Measurements from ENCODE around the gene AP3M1.

Gene AP3M1

DNA sequence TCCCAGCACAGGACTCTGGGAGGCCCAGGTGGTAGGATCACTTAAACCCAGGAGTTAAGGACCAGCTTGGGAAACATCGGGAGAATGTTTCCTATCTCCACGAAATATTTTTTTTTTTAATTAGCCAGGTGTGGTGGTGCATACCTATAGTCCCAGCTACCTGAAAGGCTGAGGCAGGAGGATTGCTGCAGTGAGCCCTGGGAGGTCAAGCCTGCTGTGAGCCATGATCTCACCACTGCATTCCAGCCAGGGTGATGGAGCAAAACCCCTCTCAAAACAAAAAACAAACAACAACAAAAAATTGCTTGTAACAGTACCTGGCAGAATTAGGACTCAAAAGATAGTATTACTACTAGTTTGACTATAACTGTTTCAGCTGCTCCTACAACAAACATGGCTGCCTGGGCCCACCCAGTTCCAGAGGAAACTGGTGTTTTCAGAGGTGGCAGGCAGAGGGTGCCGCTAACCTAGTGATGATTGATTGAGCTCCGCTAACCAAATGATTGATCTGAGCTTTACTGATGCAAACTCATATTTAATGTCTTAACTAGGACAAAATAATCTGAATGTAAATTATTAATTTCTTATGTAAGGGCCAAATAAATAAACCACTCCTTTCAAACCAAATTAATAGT lies 57.0 kb downstream of the AP3M1 start:
- no peaks in the 10 kb centered on the region for H3K9me2 ChIP-seq (replicated peaks; ENCODE audit: control insufficient read depth, low read length)
- no peak for TF ChIP-seq EZH2phosphoT487 (IDR thresholded peaks at IDR 0.05; ENCODE audit: borderline replicate concordance, low read length)
- TF ChIP-seq, protein P1, sequence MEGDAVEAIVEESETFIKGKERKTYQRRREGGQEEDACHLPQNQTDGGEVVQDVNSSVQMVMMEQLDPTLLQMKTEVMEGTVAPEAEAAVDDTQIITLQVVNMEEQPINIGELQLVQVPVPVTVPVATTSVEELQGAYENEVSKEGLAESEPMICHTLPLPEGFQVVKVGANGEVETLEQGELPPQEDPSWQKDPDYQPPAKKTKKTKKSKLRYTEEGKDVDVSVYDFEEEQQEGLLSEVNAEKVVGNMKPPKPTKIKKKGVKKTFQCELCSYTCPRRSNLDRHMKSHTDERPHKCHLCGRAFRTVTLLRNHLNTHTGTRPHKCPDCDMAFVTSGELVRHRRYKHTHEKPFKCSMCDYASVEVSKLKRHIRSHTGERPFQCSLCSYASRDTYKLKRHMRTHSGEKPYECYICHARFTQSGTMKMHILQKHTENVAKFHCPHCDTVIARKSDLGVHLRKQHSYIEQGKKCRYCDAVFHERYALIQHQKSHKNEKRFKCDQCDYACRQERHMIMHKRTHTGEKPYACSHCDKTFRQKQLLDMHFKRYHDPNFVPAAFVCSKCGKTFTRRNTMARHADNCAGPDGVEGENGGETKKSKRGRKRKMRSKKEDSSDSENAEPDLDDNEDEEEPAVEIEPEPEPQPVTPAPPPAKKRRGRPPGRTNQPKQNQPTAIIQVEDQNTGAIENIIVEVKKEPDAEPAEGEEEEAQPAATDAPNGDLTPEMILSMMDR (IDR thresholded peaks at IDR 0.05; ENCODE audit: low read depth, low read length, poor library complexity, severe bottlenecking) = no peak
- no peaks in the 10 kb centered on the region for H3F3A ChIP-seq (ENCODE audit: control insufficient read depth, insufficient read depth)
- peaks cover 75% of the 10 kb centered on the region for H3K36me3 ChIP-seq (ENCODE audit: control insufficient read depth, low read length)
- H3K9me3 ChIP-seq (ENCODE audit: control insufficient read depth, insufficient read depth, low read length) = no peaks in the 10 kb centered on the region
- no peak overlapping the region for H3K4me2 ChIP-seq (ENCODE audit: low read length)
- peaks cover 13% of the 10 kb centered on the region for H3K4me1 ChIP-seq (ENCODE audit: control insufficient read depth, low read length)
- H3K27ac ChIP-seq (ENCODE audit: low read depth, low read length) = no peak overlapping the region
- no peaks in the 10 kb centered on the region for H4K20me1 ChIP-seq (ENCODE audit: control insufficient read depth, insufficient read depth, low read depth, low read length)
- no peaks in the 10 kb centered on the region for H3K79me2 ChIP-seq (ENCODE audit: control insufficient read depth, low read length)
- no peak overlapping the region for H3K4me3 ChIP-seq (ENCODE audit: low read length)
- no peaks in the 10 kb centered on the region for H3K27me3 ChIP-seq (ENCODE audit: control insufficient read depth, low read length)

DNA sequence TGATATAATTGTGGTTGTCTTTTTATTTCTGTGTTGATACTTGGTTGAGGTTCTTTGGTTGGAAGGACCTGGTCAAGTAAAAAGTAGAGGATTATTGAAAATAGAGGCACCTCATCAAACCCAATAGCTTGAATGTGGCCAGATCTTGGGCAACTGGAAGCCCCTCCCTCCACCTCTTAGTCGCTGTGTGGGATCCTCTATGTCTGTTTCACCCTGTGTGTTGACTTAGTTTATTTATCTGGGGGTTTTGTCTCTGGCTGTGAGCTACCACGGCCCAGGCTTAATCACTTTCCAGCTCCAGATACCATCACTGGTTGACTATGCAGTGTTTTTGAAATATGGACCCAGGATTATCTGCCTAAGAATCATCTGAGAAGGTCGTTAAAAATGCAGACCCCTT lies 58.3 kb downstream of the AP3M1 start:
- Histone ChIP-seq H3K4me2 (ENCODE audit: low read length) (no peak overlapping the region), H3K9me3 (ENCODE audit: control insufficient read depth, insufficient read depth, low read length) (no peaks in the 10 kb centered on the region), H3K36me3 (ENCODE audit: control insufficient read depth, low read length) (peaks cover 62% of the 10 kb centered on the region), H3K4me1 (ENCODE audit: control insufficient read depth, low read length) (peaks cover 11% of the 10 kb centered on the region), H3K27me3 (ENCODE audit: control insufficient read depth, low read length) (no peaks in the 10 kb centered on the region), H4K20me1 (ENCODE audit: control insufficient read depth, insufficient read depth, low read depth, low read length) (no peaks in the 10 kb centered on the region), H3K9me2 (replicated peaks; ENCODE audit: control insufficient read depth, low read length) (no peaks in the 10 kb centered on the region), H3K79me2 (ENCODE audit: control insufficient read depth, low read length) (no peaks in the 10 kb centered on the region), H3K4me3 (ENCODE audit: low read length) (no peak overlapping the region), H3F3A (ENCODE audit: control insufficient read depth, insufficient read depth) (no peaks in the 10 kb centered on the region), H3K27ac (ENCODE audit: low read depth, low read length) (no peak overlapping the region)
- TF ChIP-seq, protein P1 (IDR thresholded peaks at IDR 0.05; ENCODE audit: low read depth, low read length, poor library complexity, severe bottlenecking) = no peak

DNA sequence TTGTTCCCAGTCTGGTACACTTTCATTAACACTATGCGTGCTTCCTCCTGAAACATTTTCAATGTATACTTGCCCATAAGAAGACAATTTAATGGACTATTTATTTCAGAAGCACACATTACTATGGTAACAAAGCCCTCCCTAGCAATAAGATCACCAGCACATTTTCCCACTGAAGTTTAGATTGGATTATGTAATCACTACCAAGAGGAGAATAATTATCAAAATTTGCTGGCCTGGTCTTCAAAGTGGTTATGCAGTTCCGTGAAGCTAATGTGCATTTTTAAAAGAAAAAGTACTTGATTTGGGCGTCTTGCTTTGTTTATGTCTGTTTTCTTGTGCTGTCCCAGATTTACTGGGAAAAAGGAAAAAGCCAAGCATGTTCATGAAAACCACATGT lies 61.9 kb downstream of the AP3M1 start:
- no peaks in the 10 kb centered on the region for H3K27me3 ChIP-seq (ENCODE audit: control insufficient read depth, low read length)
- H3K4me3 ChIP-seq (ENCODE audit: low read length) = no peak overlapping the region
- no peaks in the 10 kb centered on the region for H3K9me3 ChIP-seq (ENCODE audit: control insufficient read depth, insufficient read depth, low read length)
- H4K20me1 ChIP-seq (ENCODE audit: control insufficient read depth, insufficient read depth, low read depth, low read length) = no peaks in the 10 kb centered on the region
- no peak for TF ChIP-seq EZH2phosphoT487 (IDR thresholded peaks at IDR 0.05; ENCODE audit: borderline replicate concordance, low read length)
- TF ChIP-seq, protein P1 (IDR thresholded peaks at IDR 0.05; ENCODE audit: low read depth, low read length, poor library complexity, severe bottlenecking) = no peak
- H3K36me3 ChIP-seq (ENCODE audit: control insufficient read depth, low read length) = peaks cover 45% of the 10 kb centered on the region
- H3F3A ChIP-seq (ENCODE audit: control insufficient read depth, insufficient read depth) = peaks cover 6% of the 10 kb centered on the region; the same call in 1 of the 2 replicates
- no peaks in the 10 kb centered on the region for H3K9me2 ChIP-seq (replicated peaks; ENCODE audit: control insufficient read depth, low read length)
- H3K4me1 ChIP-seq (ENCODE audit: control insufficient read depth, low read length) = no peaks in the 10 kb centered on the region
- H3K79me2 ChIP-seq (ENCODE audit: control insufficient read depth, low read length) = no peaks in the 10 kb centered on the region
- H3K4me2 ChIP-seq (ENCODE audit: low read length) = no peak overlapping the region
- no peak overlapping the region for H3K27ac ChIP-seq (ENCODE audit: low read depth, low read length)
